Measurements from ENCODE around the gene PARP3. TPM values are rescaled to one million over a fixed set of nuclear protein-coding genes. Genes with fewer than 3 reads are reported as not detected.

Gene PARP3
- total RNA-seq, 1 donor from 2014 or later: 7.9 TPM

GRCh38 chr3:51995346-51996163, 53.4 kb downstream of the PARP3 start, which contains the start of gene RPL29:
TSS of gene RPL29 (minus strand) at chr3:51995895. CDS start at chr3:51995461, 434 bp downstream.
- Mint-ChIP-seq H3K4me3 (ENCODE audit: low read depth) (peak within 1 kb of the TSS; percentile 100), H3K27ac (peak within 1 kb of the TSS; percentile 100), H3K27me3 (no peaks in the 10 kb centered on the region), H3K36me3 (ENCODE audit: insufficient read depth) (peaks cover 17% of the 10 kb centered on the region), H3K9me3 (ENCODE audit: low read depth) (no peaks in the 10 kb centered on the region), H3K4me1 (ENCODE audit: low read depth) (peaks cover 19% of the 10 kb centered on the region)
- no peak for TF ChIP-seq CTCF (IDR thresholded peaks at IDR 0.05; ENCODE audit: unreplicated experiment)
- DNase-seq (ENCODE audit: low spot score, unreplicated experiment): peak; percentile 71

- Mint-ChIP-seq H3K27ac (no peak overlapping the region), H3K36me3 (ENCODE audit: insufficient read depth) (peaks cover 12% of the 10 kb centered on the region), H3K4me1 (ENCODE audit: low read depth) (peaks cover 19% of the 10 kb centered on the region), H3K4me3 (ENCODE audit: low read depth) (peak overlapping the region; percentile 32), H3K27me3 (peaks cover 3% of the 10 kb centered on the region), H3K9me3 (ENCODE audit: low read depth) (no peaks in the 10 kb centered on the region)
- no peak for DNase-seq (ENCODE audit: low spot score, unreplicated experiment)
- TF ChIP-seq CTCF (IDR thresholded peaks at IDR 0.05; ENCODE audit: unreplicated experiment): no peak
Measured at GRCh38 chr3:51997172-51997571, 55.0 kb downstream of the PARP3 start.

GRCh38 chr3:51997935-51998596, 55.9 kb downstream of the PARP3 start:
- H3K36me3 Mint-ChIP-seq (ENCODE audit: insufficient read depth): peaks cover 11% of the 10 kb centered on the region
- no peaks in the 10 kb centered on the region for H3K9me3 Mint-ChIP-seq (ENCODE audit: low read depth)
- TF ChIP-seq CTCF (IDR thresholded peaks at IDR 0.05; ENCODE audit: unreplicated experiment): no peak
- H3K4me1 Mint-ChIP-seq (ENCODE audit: low read depth): peaks cover 19% of the 10 kb centered on the region
- peaks cover 12% of the 10 kb centered on the region for H3K27me3 Mint-ChIP-seq
- no peak overlapping the region for H3K4me3 Mint-ChIP-seq (ENCODE audit: low read depth)
- DNase-seq (ENCODE audit: low spot score, unreplicated experiment): no peak
- peak overlapping the region; percentile 50 for H3K27ac Mint-ChIP-seq

Other genes starting within 250 kb of the PARP3 start
- 0.19 and 0.82 TPM in 2 replicates for gene GRM2, start 235.3 kb upstream of the PARP3 start, total RNA-seq
- not detected in 2 replicates for gene IQCF6, start 163.1 kb upstream of the PARP3 start, total RNA-seq
- not detected in 2 replicates for gene IQCF2, start 80.7 kb upstream of the PARP3 start, total RNA-seq
- gene IQCF5, start 66.8 kb upstream of the PARP3 start, total RNA-seq: not detected in 2 replicates
- gene IQCF1, start 39.0 kb upstream of the PARP3 start, total RNA-seq: not detected in 2 replicates
- 22.5 and 24.0 TPM in 2 replicates for gene RRP9, start 459 bp upstream of the PARP3 start, total RNA-seq
- 0.12 TPM in 1 of 2 replicates, not detected in the other for gene GPR62, start 13.0 kb downstream of the PARP3 start, total RNA-seq
- 159 and 160 TPM in 2 replicates for gene PCBP4, start 25.1 kb downstream of the PARP3 start, total RNA-seq
- 13.7 and 14.4 TPM in 2 replicates for gene ABHD14B, start 31.7 kb downstream of the PARP3 start, total RNA-seq
- gene ABHD14A, start 32.7 kb downstream of the PARP3 start, total RNA-seq: 16.4 and 19.4 TPM in 2 replicates
- 38.0 and 43.0 TPM in 2 replicates for gene ACY1, start 41.2 kb downstream of the PARP3 start, total RNA-seq
- 1,205 and 1,236 TPM in 2 replicates for gene RPL29, start 53.5 kb downstream of the PARP3 start, total RNA-seq
- 10.1 and 10.3 TPM in 2 replicates for gene DUSP7, start 114.2 kb downstream of the PARP3 start, total RNA-seq
- gene POC1A, start 212.1 kb downstream of the PARP3 start, total RNA-seq: 14.4 and 14.5 TPM in 2 replicates

All from progenitor cell of endocrine pancreas (in vitro differentiated cells).